Stimulated activated CD4-positive, alpha-beta T cell treated with anti-CD3 and anti-CD28 coated beads, Interleukin-12 subunit alpha, Interleukin-12 subunit beta, amount 100 ng/mL, for 4 hours (primary cell): ENCODE data around the gene LYPD5.
A peak's percentile ranks its signal among the peaks of the same experiment; 100 is the strongest.
"Not testable (repeated sequence)": the region's sequence is repeated elsewhere in the genome, so short reads cannot be mapped to it uniquely, and the experiment has no call there.

ENCODE experiments used
- DNase-seq: peaks from one replicate; pipeline ENCODE4 v3.0.0-alpha.2; 2020

Gene LYPD5

DNA sequence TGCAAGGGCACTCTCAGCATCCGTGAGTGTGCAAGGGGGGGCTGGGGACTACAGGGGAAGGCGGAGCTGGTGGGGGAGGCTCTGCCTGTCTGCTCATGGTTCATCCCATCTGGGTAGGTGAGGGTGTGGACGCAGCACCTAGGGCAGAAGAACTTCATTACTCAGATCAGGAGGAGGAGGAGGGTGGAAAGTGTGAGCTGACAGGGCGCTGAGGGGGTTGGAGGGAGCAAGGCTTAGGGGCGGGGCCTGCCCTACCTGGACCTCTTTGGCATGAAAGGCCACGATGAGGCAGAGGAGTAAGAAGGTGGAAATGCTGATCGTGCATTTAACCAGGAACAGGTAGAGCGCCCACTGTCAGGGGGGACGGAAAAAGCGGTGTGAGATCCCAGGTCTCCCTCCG lies 26.0 kb downstream of the LYPD5 start:
- DNase-seq, result peak; percentile 74

DNA sequence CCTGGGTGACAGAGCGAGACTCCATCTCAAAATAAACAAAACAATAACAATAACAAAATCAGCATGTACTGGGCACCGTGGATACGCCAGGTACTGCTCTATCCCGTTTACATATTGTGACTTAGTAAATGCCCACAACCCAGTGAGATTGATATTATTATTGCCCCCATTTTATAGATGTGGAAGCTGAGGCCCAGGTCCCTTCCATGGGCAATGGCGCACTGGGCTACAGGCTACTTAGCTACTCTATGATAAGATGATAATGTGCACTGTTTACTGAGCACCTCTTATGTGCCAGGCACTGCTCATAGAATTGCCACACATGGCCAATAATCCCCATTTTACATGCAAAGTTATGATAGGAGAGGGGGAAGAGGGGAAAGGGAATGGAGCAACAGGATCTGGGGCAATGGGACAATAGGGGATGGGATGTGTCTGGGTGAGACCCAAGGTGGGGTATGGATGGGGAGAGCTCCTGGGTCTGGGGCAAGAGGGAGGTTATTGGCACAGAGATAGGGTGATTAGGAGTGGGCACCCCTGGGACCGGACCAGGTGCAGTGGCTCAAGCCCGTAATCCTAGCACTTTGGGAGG lies 26.9 kb downstream of the LYPD5 start:
- DNase-seq, result no peak

DNA sequence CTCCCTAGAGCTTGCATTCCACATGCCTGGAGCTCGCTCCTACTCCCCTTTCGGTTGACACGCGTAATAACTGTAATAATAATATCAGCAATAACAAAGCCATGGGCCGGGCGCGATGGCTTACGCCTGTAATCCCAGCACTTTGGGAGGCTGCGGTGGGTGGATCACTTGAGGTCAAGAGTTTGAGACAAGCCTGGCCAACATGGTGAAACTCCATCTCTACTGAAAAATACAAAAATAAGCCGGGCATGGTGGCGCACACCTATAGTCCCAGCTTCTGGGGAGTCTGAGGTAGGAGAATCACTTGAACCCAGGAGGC lies 27.3 kb downstream of the LYPD5 start:
- not testable (repeated sequence) for DNase-seq

DNA sequence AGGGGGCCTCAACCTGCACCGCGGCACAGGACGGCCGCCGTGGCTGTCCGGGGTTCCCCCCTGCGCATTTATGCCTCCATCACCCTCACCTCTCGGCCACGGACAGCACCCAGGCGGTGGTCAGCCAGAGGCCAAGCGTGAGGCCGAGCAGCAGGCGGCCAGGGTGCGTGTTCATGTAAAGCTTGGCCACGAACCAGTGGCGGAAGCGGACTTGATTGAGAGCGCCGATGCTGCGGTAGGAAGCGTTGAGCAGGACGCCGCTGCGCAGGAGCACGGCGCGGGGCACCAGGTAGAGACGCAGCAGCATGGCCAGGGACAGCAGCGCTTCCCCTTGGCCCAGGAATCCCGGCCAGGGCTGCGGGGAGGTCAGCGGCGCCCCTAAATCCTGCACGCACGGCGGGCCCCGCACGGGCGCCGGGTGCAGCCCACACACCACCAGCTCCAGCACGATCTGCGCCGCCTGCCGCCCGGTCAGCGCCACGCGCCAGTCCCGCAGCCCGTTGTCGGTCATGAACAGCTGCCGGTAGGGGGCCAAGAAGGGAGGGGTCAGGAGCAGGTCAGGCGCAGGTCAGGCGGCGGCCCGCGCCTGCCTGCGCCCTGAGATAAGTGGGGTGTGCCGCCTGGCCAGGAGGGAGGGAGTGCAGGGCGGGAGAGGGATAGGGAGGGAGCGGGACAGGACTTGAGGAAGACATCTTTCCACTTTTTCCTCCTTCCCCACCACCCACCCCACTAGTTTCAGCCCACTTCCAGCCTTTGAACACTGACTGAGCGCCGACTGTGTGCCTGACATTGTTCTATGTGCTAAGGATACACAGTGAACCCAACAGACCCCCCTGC lies 27.9 kb downstream of the LYPD5 start:
- no peak for DNase-seq

DNA sequence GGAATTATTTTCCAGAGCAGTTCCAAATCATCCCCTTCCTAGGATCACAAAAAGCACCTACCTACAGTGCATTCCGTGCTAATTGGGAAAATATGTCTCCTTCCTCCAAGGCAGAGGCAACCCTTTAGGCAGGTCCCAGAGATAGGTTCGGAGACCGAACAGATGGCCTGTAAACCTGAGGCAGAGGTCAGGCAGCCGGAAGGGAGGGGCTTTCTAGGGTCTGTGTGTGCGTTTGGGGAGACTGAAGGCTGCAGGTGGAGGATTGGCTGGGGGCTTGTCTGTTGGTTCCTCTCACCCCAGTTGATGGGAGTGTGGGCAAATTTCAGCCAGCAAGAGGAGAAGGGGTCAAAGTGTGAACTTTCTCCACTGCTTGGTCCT lies 28.5 kb downstream of the LYPD5 start:
- no peak for DNase-seq

DNA sequence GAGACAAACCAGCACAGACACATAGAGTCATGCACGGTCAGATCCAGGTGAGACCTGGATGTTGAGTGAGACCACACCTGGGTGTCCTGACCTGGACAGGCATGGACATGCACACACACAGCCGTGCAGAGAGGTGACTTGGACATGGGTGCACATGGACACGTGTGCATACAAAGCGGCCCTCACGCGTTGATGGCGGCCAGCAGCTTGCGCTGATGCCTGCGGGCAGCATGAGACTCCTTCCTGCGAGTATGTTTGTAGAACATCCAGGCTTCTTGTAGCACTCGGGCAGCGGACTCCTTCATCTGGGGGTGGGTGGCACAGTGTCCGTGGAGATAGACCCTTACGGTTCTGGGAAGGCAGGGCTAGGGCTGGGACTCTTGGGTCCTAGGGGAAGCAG lies 33.0 kb downstream of the LYPD5 start:
- DNase-seq, result no peak

DNA sequence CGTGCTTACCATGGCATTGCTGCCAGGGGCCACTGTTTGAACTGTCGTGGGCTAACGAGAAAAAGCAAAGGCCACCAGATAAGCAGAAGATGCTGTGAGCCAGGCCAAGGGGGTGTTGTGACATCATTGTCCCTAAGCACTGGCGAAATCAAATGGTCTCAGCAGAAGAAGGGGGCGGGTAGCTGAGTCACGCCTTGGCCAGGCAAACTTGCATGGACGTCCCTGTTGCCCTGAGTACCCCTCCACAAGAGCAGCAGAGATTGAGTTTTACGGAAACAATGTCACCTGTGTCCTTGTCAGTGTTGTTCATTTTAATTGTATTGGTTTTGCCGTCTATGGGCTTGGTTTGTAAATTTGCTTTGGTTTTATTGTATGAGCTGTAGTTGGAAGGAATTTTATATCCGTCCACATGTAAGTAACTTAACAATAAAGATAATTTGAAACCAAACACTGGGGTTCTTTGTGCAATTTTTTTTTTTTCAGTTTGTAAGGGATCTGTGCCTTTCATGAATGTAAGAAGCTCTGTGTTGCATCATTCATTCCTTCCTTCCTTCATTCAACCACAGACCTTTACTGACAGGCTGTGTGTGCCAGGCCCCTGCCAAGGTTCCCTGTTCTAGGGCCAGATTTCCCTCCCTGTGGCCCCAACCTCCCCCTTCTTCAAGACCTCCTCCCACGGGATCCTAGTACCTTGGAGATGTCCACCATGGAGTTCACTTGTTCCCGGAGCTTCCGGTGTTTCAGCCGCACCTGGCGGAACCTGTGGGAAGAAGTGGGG lies 33.8 kb downstream of the LYPD5 start:
- DNase-seq, result no peak

DNA sequence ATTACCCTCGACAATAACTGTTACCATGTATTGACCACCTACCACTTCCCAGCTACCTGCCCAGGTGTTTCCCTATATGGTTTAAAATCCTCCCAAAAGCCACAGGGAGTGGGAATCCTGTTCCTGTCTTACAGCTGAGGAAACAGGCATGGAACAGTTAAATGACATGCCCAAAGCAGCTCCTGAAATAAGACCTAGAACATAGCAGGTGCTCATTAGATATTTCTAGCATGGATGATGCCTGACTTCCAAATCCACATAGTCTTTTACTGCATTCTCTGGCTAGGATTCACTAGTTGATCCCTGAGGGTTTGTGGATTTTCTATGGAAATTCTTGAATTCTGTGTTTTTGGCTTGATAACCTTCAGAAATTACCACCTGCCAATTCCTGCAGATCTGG lies 34.4 kb downstream of the LYPD5 start:
- no peak for DNase-seq

DNA sequence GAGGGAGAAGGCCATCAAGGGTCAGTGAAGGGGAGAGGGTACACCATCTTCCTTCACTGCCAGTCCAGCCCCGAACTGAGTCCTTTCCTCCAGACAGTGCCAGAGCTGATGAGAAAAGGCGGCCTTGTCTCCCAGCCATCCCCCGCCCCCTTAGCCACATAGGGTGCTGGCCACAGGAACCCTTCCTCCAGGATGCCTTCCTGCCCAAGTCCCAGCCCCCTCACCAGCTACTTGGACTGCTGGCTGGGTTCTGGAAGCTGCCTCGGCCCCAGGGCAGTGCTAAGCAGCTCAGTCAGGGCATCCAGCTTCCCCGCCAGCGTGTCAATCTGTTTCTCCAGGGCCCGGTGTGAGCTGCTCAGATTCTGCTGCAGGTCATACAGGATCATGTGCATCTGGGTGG lies 34.9 kb downstream of the LYPD5 start:
- no peak for DNase-seq

DNA sequence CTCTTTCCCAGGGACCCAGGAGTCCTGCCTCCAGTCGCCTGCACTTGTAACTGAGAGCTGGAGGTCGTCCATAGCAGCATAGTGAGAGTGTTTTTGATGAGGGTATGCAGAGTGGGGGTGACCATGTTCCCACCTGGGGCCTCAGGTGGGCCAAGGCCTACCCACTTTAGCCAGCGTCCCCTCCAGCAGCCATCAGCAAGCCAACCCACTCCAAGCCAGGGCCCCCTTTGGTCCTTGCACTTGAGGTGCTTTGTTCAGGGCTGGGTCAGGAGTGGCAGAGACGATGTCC lies 35.5 kb downstream of the LYPD5 start:
- no peak for DNase-seq

DNA sequence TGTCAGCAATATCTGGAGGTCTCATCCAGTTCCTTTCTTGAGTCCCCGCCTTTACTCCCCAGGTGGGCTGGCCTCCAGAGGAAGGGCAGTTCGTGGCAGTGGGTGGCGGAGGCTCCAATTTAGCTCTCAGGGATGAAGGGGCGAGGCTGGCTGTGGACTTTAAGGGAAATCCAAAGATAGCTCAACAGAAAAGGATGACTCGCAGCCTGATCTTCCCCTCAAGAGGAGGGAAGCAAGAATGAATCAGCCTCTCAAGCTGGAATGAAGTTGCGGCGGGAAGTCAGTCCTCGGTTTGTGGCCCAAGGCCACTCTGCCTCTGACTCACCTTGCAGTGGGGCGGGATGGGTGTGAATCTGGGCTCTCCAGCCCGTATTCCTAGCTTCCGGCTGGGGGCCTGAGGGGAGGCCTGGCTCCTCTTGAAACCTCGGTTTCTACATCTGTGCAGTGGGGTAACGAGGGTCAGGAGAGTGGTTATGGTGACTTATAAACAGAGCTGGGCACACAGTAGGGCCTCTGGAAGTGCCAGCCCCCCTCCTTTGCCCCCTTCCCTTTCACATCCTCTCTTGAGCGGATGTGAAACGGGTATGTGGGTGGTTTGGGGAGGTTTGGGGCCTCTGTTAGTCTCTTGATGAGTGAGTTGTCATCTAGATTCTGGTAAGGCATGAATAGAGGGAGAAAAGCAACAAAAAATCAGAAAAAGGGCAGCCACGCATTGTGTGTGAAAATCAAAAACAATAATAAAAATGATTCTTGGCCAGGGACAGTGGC lies 37.0 kb downstream of the LYPD5 start:
- DNase-seq, result peak; percentile 73

DNA sequence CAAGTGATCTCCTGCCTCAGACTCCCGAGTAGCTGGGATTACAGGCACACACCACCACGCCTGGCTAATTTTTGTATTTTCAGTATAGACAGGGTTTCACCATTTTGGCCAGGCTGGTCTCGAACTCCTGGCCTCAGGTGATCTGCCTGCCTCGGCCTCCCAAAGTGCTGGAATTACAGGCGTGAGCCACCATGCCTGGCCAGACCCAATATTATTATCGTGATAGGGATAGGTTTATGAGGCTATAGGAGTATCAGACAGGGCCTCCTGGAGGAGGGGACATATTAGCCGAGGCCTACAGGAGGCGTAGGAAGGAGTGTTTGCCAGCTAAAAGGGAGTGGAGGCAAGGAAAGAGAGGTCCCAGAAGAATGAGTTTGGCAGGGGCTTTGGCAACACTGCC lies 37.6 kb downstream of the LYPD5 start:
- DNase-seq, result not testable (repeated sequence)

DNA sequence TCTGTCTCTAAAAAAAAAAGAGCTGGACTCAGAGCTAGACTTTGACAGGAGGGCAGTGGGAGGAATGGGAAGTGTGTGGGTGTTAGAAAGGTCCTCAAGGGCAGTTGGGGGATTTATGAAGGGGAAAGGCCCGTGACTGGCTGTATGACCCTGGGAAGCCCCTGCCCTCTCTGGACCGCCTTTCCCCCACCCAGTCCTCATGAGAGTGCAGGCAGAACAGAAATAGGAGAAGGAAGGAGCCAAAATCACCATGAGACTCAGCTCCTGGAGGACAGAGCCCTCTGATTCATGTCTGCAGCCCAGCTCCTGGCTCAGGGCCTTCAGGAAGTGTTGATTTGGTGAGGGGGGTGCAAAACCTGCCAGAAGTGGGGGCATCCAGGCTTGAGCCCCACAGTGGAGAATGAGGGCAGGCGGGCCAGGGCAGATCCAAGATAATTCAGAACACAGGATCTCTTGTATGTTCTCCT lies 38.7 kb downstream of the LYPD5 start:
- DNase-seq, result no peak

DNA sequence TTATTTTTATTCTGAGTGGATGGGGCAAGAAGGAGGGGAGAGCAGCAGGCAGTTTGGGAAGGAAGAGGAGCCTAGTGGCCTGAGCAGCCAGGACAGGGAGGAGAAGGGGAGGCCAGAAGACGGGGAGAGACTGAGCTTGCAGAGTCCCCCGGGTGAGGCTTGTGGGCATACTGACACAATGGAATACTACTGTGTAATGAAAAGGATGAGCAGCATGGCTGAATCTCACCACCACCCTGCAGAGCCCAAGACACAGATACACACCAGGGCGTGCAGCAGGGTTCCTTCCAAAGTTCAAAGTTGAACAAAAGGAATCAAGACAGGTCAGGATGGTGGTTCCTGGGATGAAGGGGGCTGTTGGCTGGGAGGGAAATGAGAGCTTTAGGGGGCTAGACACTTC lies 39.4 kb downstream of the LYPD5 start:
- DNase-seq, result no peak

DNA sequence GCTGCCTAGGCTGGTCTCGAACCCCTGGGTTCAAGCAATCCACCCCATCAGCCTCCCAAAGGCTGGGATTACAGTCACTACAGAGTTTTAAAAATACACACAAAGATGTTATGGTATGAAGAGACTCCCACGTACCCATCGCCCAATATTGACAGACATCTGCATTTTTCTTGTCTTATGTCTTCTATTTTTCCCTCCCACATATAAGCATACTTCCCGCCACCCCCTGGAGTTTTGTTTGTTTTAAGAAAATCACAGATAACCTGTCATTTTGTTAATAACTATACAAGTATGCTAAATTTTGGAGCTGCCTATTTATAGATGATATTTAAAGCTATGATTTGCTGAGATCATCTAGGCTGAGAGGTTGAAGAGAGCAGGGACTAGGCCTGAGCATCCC lies 41.3 kb downstream of the LYPD5 start:
- no peak for DNase-seq

DNA sequence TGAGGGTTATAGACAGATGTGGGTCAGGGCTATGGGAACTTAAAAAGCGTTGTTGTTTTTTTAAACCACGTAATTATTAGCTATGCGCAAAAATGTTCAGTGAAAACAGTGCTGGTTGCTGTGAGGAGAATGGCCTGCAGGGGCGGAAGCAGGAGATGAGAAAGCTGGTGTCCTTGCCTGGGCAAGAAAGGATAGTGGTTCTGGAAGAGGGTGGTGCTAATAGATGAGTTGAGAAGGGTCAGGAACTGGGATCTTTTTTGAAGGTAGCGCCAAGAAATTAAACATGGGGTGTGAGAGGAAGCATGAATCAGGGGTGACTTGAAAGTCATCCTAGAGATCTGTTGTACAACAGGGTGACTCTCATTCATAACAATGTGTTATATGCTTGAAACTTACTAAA lies 42.7 kb downstream of the LYPD5 start:
- no peak for DNase-seq

DNA sequence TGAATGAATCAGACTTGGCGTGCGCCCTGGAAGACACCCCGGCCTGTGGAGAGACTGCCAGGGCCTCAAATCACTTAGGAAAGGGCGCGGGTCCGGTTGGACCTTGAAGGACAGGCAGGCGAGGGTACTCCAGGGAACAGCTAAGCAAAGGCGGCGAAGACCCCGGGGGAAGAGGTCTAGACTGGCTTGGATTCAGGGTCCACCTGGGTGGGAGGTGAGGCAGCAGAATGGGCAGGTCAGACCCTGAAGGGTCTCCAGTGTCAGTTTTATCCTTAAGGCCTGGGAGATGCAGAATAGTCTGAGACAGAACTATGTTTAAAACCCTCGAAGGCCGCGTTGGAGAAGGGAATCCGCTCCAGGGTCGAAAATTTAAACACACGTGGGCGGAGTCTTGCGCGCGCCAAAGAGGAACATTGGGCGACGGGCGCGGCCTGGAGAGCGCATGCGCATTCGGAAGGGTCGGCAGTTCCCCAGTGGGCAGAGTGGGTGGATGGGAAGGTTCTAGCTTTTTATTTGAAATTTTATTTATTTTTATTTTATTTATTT lies 46.9 kb downstream of the LYPD5 start:
- DNase-seq, result peak; percentile 75

DNA sequence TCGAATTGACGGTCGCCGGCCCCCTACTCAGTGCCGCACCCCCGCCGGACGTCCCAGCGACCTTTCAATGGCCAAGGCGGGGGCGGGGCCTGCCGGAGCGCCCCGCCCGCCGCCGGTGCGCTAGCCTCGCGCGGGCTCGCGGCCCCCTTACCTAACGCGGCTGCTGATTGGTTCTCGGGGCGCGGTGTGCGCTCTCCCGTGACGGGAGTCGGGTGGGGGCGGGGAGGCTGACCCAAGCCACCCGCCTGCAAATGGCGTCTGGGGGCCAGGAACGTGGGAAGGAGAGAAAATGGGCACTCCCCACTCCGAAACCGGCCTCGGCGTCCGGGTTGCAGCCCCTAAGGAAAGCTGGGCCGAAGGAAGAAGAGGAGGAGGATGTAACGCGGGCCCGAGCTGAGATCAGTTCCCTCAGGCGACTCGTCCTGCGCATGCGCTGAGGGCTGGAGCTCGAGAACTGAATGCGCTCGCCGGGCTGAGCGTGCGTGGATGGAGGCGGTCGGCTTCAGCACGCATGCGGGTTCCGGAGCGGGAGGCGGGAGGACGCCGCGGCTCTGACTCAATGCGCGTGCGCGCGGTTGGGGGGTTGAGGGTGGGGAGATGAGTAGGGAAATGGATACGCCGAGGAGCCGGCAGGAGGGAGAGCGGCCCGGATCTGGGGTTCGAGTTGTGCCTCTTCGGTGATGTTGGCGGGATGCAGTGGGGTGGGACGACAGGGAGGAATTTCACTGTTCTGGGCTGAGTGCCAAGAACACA lies 47.6 kb downstream of the LYPD5 start, which contains the start of gene SMG9:
SMG9 (minus strand) TSS at position 460 of the 753 bp plus-strand sequence. CDS start 4,221 bp downstream, outside the sequence.
- DNase-seq, result peak; percentile 98

DNA sequence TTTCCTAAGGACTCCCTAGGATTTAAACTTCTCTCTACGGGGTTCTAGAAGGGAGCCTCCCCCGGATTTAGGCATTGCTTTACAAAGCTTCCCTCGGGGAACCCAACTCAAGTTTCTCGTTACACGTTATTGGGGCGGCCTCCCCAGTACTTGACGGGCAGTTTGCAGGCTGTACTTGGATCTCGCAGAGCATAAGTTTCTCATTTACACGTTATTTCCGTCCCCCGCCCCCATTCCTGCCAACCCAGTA lies 48.1 kb downstream of the LYPD5 start:
- no peak for DNase-seq

DNA sequence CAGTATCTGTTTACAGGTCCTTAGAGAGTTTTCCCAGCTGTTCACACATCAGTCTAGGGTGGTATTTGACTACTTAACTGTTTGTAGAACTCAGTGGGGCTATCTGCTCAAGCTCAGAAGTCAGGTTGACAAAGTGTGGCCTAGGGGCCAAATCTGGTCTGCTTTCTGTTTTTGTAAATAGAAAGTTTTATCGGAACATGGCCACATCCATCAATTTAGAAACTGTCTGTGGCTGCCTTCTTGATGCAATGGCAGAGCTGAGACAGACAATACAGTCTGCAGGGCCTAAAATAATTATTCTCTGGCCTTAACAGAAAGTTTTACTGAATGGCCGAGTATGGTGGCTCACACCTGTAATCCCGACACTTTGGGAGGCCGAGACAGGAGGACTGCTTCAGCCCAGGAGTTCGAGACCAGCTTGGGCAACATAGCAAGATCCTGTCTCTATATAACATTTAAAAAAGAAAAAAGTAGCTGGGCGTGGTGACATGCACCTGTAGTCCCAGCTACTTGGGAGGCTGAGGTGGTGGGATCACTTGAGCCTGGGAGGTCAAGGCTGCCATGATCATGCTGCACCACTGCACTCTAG lies 49.9 kb downstream of the LYPD5 start:
- no peak for DNase-seq

DNA sequence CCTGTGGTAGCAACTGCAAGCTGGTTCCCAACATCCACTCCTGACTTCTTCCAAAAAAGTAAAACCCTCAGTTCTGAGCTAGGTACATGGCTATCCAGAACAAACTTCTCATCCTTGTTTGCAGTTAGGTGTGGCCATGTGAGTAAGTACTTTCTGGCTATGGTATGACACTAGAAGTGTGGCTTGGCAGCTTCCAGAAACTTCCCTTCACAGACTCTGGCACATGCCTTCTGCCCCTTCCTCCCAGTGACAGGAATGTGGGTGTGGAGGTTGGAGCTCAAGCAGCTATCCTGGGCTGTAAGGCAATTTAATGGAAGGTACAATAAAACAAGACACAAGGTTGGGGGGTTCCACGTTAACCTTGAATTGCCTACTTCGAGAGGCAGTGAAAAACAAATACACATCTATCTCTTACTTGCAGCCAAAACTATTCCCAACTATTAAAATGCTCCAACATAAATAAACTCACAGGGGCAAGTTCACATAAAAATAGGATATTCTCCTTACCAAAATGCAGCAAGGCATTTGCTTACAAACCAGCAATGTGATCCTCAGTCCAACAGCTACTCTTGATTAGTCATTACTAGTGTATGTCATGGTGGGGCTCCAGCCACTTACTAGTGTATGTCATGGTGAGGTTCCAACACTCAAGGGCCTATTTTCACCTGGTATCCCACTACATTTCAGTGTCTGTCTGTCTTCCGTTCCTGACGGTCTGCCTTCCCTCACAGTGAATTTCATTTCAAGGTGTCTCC lies 50.6 kb downstream of the LYPD5 start:
- no peak for DNase-seq
